Activated CD4-positive, CD25-positive, alpha-beta regulatory T cell treated with anti-CD3 and anti-CD28 coated beads, Interleukin-2, amount 50 U/mL, for 24 hours (primary cell): Measurements from ENCODE around the gene EID1.
A peak's percentile ranks its signal among the peaks of the same experiment; 100 is the strongest.

Source experiments
- ATAC-seq, 2 donors: fragments of 150-1000 bp; cut with Tn5 transposase; one replicate each; pipeline ENCODE4 v1.10.0; 2021; ENCODE audit warnings: mild to moderate bottlenecking in 1 of 2, moderate library complexity in 1 of 2

EID1 gene

GRCh38 chr15:48913141-48913540, 35.2 kb downstream of the EID1 start:
- ATAC-seq: no peak

- no peak for ATAC-seq
These were observed 36.8 kb downstream of the EID1 start for GRCh38 chr15:48914717-48915116.

GRCh38 chr15:48915861-48916260, 37.9 kb downstream of the EID1 start:
- no peak for ATAC-seq

GRCh38 chr15:48916721-48917120, 38.8 kb downstream of the EID1 start:
- no peak for ATAC-seq

- no peak for ATAC-seq
These were observed 44.1 kb downstream of the EID1 start for GRCh38 chr15:48922046-48922445.

- no peak for ATAC-seq
These were observed 46.8 kb downstream of the EID1 start for GRCh38 chr15:48924528-48925393.

GRCh38 chr15:48925714-48926223, 47.8 kb downstream of the EID1 start:
- ATAC-seq: peak; percentile 45 to 55

- peak; percentile 62 to 70 for ATAC-seq
These were observed 51.1 kb downstream of the EID1 start for GRCh38 chr15:48928877-48929538.

GRCh38 chr15:48929661-48930060, 51.7 kb downstream of the EID1 start:
- ATAC-seq: no peak
